A673 (cell line): ENCODE measurements around the gene LDB2.

ENCODE experiments used
- CTCF ChIP-seq: fragments of 300-800, 200-600 bp; sonication (generic); conservative IDR thresholded peaks from 2 replicates; pipeline ENCODE4 v1.5.1; 2017; ENCODE audit warnings: low read depth, mild to moderate bottlenecking, antibody characterized with exemption, low read length, moderate library complexity, mixed read lengths
- EZH2 ChIP-seq: fragments of 200-600 bp; sonication (generic); IDR thresholded peaks from 2 replicates; pipeline ENCODE4 v1.6.1; 2017; ENCODE audit warnings: borderline replicate concordance, low read depth, mild to moderate bottlenecking, mixed read lengths, antibody characterized with exemption, low read length; ENCODE audit not compliant: poor library complexity, severe bottlenecking

GRCh38 chr4:16909281-16909680, 10.8 kb upstream of the LDB2 start:
- TF ChIP-seq CTCF = no peak
- TF ChIP-seq EZH2 = no peak
